Kidney epithelial cell (primary cell): ENCODE data around the gene HOXA10. TPM values are rescaled to one million over a fixed set of nuclear protein-coding genes. Genes with fewer than 3 reads are reported as not detected.

Source experiments
- DNase-seq: peaks from one replicate; pipeline ENCODE4 v3.0.0-alpha.2; 2010; ENCODE audit warnings: low read depth
- H3K27me3 ChIP-seq: 2 replicates; pipeline ENCODE4 v1.6.0; 2011; ENCODE audit warnings: low read length; ENCODE audit not compliant: control insufficient read depth, insufficient read depth
- H3K36me3 ChIP-seq: 2 replicates; pipeline ENCODE4 v1.5.1; 2011; ENCODE audit warnings: low read length; ENCODE audit not compliant: control insufficient read depth, insufficient read depth
- H3K4me3 ChIP-seq: 2 replicates; pipeline ENCODE4 v1.5.1; 2011; ENCODE audit warnings: low read depth, mild to moderate bottlenecking, control low read depth, low read length
- total RNA-seq: library from RNA; depleted of rRNA; stranded (reverse); fragments of >200 nt; gene quantifications from 2 replicates; pipeline ENCODE4 v1.2.3, GENCODE V29; 2015
- TF ChIP-seq, protein P1 (sequence below): IDR thresholded peaks from 2 replicates; pipeline ENCODE4 v1.5.1; 2011; ENCODE audit warnings: mild to moderate bottlenecking, moderate library complexity, low read length, control low read depth, inconsistent platforms; ENCODE audit not compliant: insufficient read depth, poor library complexity, severe bottlenecking

Gene HOXA10
- total RNA-seq, 1 donor from 2014 or later, result 29.1 TPM

DNA sequence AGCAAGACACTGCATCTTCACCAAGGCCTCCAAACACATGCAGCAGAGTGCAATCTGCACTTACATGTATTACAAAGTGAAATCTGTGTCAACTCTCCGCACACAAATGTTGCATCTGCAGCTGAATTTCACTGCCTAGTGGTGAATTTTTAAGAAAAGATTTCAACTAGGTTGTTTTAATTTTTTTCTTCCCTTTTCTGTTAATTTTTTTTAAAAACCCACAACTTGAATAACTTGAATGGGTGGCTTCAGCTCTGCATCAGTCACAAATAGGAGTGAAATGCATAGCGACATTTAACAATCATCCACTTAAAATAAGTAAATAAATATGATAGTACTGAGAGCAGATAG is 19.9 kb upstream of the HOXA10 start:
- TF ChIP-seq, protein P1, sequence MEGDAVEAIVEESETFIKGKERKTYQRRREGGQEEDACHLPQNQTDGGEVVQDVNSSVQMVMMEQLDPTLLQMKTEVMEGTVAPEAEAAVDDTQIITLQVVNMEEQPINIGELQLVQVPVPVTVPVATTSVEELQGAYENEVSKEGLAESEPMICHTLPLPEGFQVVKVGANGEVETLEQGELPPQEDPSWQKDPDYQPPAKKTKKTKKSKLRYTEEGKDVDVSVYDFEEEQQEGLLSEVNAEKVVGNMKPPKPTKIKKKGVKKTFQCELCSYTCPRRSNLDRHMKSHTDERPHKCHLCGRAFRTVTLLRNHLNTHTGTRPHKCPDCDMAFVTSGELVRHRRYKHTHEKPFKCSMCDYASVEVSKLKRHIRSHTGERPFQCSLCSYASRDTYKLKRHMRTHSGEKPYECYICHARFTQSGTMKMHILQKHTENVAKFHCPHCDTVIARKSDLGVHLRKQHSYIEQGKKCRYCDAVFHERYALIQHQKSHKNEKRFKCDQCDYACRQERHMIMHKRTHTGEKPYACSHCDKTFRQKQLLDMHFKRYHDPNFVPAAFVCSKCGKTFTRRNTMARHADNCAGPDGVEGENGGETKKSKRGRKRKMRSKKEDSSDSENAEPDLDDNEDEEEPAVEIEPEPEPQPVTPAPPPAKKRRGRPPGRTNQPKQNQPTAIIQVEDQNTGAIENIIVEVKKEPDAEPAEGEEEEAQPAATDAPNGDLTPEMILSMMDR, result no peak
- Histone ChIP-seq H3K27me3 (peaks cover 53% of the 10 kb centered on the region), H3K4me3 (no peak overlapping the region), H3K36me3 (no peaks in the 10 kb centered on the region)
- DNase-seq, result no peak

GRCh38 chr7:27193335-27194001 is 19.3 kb upstream of the HOXA10 start:
- TF ChIP-seq, protein P1, result no peak
- peaks cover 47% of the 10 kb centered on the region for H3K27me3 ChIP-seq
- no peak overlapping the region for H3K4me3 ChIP-seq
- no peak for DNase-seq
- H3K36me3 ChIP-seq, result no peaks in the 10 kb centered on the region

DNA sequence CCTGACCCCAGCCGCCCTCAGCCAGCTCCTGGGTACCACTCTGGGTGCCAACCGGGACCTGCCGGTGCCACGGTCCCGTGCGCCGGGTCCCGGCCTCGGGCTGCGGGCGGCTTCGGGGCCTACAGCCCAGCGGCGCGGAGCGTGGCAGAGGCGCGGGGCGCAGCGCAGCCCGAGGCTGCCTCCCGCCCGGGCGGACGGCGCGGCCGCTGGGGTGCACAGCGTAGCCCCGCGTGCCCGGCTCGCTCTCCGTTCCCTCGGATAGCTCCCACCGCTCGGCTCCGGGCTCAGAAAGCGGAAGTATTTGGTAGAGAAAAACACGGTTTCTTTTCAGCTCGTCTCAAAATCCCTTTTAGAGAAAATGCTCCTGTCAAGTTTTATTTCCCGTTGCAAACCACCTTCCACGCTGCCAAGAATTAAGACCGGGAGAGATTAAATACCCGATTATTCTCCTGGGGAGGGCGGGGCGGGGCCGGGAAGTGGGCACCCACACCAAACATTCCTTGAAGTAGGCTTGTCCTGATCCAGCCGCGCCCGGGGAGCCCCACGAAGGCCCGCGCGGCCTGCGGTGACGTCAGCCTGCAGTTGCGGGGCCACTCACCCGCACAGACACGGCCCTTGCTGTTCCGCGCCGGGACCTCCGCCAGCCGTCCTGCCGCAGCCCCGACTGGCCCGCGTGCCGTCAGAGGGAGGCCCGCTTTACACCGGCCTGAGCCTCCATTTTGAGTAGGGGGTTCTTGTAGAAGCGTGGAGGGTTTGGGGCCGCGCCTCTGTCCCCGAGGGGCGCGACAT is 18.6 kb upstream of the HOXA10 start:
- TF ChIP-seq, protein P1, result no peak
- no peak for DNase-seq
- peak overlapping the region; percentile 15 for H3K4me3 ChIP-seq
- no peaks in the 10 kb centered on the region for H3K36me3 ChIP-seq
- H3K27me3 ChIP-seq, result peaks cover 40% of the 10 kb centered on the region

- TF ChIP-seq, protein P1, result no peak
- Histone ChIP-seq H3K27me3 (peaks cover 35% of the 10 kb centered on the region), H3K36me3 (no peaks in the 10 kb centered on the region), H3K4me3 (no peak overlapping the region)
- no peak for DNase-seq
These were observed 17.9 kb upstream of the HOXA10 start for GRCh38 chr7:27191833-27192545.

DNA sequence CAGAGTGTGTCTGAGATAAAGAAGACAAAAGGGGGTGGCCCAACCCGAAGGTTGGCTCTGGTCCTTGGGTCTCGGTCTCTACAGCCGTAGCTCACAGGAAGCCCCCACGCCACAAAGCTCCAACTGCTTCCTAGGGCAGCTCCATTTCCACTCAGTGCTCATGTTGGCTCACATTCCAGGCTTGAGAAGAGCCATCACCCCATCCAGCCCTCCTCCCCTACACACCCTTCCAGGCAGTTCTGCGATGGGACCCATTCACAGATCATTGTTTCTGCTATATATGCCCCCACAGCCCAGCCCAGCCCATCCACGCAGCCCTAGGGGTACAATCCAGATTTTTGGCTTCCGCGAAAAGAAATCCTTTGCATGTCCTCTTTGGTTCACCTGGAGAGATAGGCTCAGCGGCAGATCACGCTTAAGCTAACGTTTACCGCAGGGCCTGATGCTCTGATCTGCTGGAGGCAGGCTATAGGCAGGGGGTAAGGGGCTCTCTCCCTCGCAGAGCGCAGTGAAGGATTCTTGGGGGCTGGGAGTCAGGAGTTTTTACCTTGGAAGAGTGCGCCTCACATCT is 17.1 kb upstream of the HOXA10 start:
- DNase-seq, result no peak
- no peak overlapping the region for H3K4me3 ChIP-seq
- TF ChIP-seq, protein P1, result no peak
- H3K36me3 ChIP-seq, result no peaks in the 10 kb centered on the region
- peaks cover 35% of the 10 kb centered on the region for H3K27me3 ChIP-seq
